ENCODE data around the gene RYR2.

RYR2 gene

GRCh38 chr1:237701534-237701933 is 659.5 kb downstream of the RYR2 start:
- in situ Hi-C loops (cut with MboI; ENCODE audit: low sequenced_read_pairs), result no loop called here

GRCh38 chr1:237702161-237702560 is 660.2 kb downstream of the RYR2 start:
- in situ Hi-C loops (cut with MboI; ENCODE audit: low sequenced_read_pairs), result no loop called here

GRCh38 chr1:237705462-237705861 is 663.5 kb downstream of the RYR2 start:
- in situ Hi-C loops (cut with MboI; ENCODE audit: low sequenced_read_pairs), result no loop called here

- in situ Hi-C loops (cut with MboI; ENCODE audit: low sequenced_read_pairs), result no loop called here
These were observed 667.4 kb downstream of the RYR2 start for GRCh38 chr1:237709355-237709754.

- in situ Hi-C loops (cut with MboI; ENCODE audit: low sequenced_read_pairs), result no loop called here
These were observed 669.3 kb downstream of the RYR2 start for GRCh38 chr1:237711281-237711680.

GRCh38 chr1:237712082-237712481 is 670.1 kb downstream of the RYR2 start:
- in situ Hi-C loops (cut with MboI; ENCODE audit: low sequenced_read_pairs), result no loop called here

GRCh38 chr1:237712586-237713157 is 670.7 kb downstream of the RYR2 start:
- in situ Hi-C loops (cut with MboI; ENCODE audit: low sequenced_read_pairs), result no loop called here

- in situ Hi-C loops (cut with MboI; ENCODE audit: low sequenced_read_pairs), result no loop called here
These were observed 671.9 kb downstream of the RYR2 start for GRCh38 chr1:237713916-237714315.

- in situ Hi-C loops (cut with MboI; ENCODE audit: low sequenced_read_pairs), result no loop called here
These were observed 675.1 kb downstream of the RYR2 start for GRCh38 chr1:237717106-237717505.

- in situ Hi-C loops (cut with MboI; ENCODE audit: low sequenced_read_pairs), result no loop called here
These were observed 688.9 kb downstream of the RYR2 start for GRCh38 chr1:237730826-237731350.

- in situ Hi-C loops (cut with MboI; ENCODE audit: low sequenced_read_pairs), result no loop called here
These were observed 690.7 kb downstream of the RYR2 start for GRCh38 chr1:237732657-237733056.

- in situ Hi-C loops (cut with MboI; ENCODE audit: low sequenced_read_pairs), result no loop called here
These were observed 694.5 kb downstream of the RYR2 start for GRCh38 chr1:237736372-237737029.

- in situ Hi-C loops (cut with MboI; ENCODE audit: low sequenced_read_pairs), result no loop called here
These were observed 695.5 kb downstream of the RYR2 start for GRCh38 chr1:237737448-237737847.

- in situ Hi-C loops (cut with MboI; ENCODE audit: low sequenced_read_pairs), result no loop called here
These were observed 696.1 kb downstream of the RYR2 start for GRCh38 chr1:237737938-237738610.

GRCh38 chr1:237740846-237741245 is 698.9 kb downstream of the RYR2 start:
- in situ Hi-C loops (cut with MboI; ENCODE audit: low sequenced_read_pairs), result no loop called here

- in situ Hi-C loops (cut with MboI; ENCODE audit: low sequenced_read_pairs), result no loop called here
These were observed 703.6 kb downstream of the RYR2 start for GRCh38 chr1:237745545-237745944.

- in situ Hi-C loops (cut with MboI; ENCODE audit: low sequenced_read_pairs), result no loop called here
These were observed 706.4 kb downstream of the RYR2 start for GRCh38 chr1:237748171-237748960.

- in situ Hi-C loops (cut with MboI; ENCODE audit: low sequenced_read_pairs), result no loop called here
These were observed 707.1 kb downstream of the RYR2 start for GRCh38 chr1:237749122-237749521.

- in situ Hi-C loops (cut with MboI; ENCODE audit: low sequenced_read_pairs), result no loop called here
These were observed 709.1 kb downstream of the RYR2 start for GRCh38 chr1:237751090-237751489.

- in situ Hi-C loops (cut with MboI; ENCODE audit: low sequenced_read_pairs), result no loop called here
These were observed 712.6 kb downstream of the RYR2 start for GRCh38 chr1:237754627-237755026.

- in situ Hi-C loops (cut with MboI; ENCODE audit: low sequenced_read_pairs), result no loop called here
These were observed 714.5 kb downstream of the RYR2 start for GRCh38 chr1:237756304-237756967.

Data from HL-60/S4 treated with phorbol 12-myristate 13-acetate at 8.2 ng/mL for 4 days and 3 days (cell line).